Amygdala (tissue), 56 donors: ENCODE data around the gene PIK3C3.

ENCODE experiments used
- DNase-seq, 56 donors: peaks; one replicate each; lab custom pipeline; 2025; lab: John Stamatoyannopoulos, UW

PIK3C3 gene

DNA sequence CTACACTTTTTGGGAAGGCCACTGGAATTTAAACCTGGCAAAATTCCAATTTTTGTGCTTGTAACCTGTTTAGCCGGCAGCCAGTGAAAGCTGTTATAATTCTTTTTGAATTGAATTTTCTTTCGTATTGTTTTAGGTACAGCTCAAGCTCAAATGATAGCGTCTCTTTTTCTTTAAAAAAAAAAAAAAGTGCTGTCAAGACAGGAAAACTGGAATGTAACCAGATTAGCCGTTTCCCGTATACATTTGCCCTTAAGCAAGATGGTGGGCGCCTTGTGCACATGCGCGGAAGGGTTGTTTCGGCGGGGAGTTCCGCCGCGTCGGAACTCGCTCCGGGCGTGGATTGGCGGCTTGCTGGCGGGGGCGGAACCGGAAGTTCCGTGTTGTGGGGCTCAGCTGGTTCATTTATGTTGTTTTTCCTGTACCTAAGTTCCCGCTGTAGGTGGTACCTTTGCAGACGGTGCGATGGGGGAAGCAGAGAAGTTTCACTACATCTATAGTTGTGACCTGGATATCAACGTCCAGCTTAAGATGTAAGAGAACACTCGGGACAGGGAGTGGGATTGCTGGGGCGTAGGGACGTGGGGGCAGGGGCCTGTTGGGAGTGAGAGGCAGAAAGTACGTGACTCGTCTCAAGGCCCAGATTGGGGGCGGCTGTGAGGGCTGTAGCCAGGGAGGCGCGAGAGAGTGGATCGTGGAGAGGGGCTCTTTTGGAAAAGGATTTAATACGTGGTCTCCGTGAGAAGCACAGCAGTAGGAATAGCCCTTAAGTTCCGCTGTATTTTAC is at the start of gene PIK3C3:
PIK3C3 (plus strand) TSS at position 408 of the 787 bp plus-strand sequence; CDS start at position 466, 58 bp downstream.
- DNase-seq, result peak; percentile 56 to 96 (median 88)

DNA sequence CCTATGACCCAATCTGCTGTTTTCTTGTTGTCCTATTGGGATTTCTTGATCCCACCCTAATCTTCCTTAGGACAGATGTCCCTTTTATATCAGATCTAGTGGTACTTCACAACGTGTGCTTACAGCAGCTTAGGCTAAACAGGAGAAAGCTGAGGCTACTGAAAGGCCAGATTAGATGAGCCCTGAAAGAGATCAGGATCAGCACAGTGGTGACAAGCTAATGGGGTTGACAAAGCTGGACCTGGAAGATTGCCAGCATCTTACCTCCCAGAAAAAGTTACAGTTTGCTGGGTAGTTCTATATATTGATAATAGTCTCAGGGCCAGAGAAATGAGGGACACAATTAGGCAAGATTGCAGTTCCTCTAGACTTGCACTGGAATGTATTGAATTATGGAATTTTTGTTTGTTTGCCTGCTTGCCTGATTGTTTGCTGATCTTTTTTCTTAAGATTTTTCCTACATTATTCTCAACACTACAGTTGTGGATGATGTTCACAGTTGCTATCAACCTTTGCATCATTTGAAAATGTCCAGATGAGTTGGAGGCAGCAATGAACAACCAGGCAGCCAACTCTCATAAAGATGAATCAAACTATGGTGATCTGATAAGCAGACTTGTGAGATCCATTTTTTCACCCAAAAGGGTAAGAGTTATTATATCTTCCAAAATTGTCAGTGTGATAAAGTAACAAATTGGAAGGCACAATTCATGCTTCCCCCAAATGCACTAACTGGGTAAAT is 49.1 kb upstream of the PIK3C3 start:
- no peak for DNase-seq

DNA sequence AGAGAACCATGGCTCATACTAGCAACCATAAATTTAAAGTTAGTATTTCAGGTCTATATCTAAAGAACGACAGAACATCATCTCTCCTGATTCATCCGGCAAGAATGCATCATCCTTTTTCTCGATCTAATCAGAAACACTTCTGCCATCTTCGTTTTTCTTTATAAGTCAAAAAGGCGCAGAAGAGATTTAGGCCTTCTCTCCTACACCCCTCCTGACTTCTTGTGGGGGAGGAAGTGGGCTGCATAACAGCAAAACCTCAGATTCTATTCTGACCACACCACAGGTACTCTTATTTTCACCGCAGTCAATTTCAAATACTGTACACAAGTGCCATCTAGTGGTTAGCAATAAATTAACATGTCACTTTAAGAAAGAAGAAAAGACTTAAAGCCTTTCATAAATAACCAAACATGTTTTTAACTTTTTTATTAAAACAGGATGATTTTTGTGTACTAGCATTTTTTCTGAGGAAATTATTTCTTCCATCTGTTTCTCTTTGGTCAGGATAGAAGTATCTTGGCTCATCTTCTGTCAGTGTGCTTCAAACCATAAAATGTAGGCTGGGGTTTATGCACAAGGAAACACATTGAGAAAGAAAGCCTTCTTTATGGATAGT is 48.4 kb upstream of the PIK3C3 start:
- DNase-seq, result peak in 1 of 56 donors; percentile 29

DNA sequence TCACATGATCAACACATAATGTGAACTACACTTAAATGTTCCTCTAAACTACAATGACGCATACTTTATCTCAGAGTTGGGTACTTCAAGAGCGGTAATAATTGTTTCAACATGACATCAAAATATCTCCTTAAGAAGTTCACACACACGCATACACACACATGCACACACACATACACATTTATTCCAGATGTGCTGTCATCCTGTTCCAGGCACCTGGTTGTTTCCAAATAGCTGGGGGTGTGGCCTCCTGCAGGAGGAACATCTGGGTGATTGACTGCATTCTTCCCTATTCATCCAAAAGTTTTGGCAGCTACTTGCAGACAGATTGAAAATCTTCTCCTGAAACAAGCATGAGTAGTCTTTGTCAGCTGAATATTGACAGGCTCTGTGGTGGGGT is 37.9 kb upstream of the PIK3C3 start:
- no peak for DNase-seq

DNA sequence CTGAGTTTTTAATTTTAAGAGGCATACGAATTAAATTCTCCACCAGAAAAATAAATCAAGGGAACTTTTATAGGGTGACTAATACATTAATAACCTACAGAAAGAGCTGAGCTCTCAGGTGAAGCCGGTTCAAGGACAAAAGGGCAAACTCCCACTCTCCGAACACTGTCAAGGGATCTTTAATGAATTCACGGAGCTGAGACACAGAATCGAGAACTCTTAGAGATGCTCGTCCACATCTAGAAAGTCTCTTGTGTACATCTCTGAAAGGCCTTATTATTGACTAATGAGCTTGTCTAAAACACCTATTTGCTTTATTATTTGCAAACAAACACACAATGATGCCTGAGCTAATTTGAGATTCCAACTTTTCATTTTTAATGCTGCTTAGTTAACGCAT is 33.3 kb upstream of the PIK3C3 start:
- DNase-seq, result no peak

DNA sequence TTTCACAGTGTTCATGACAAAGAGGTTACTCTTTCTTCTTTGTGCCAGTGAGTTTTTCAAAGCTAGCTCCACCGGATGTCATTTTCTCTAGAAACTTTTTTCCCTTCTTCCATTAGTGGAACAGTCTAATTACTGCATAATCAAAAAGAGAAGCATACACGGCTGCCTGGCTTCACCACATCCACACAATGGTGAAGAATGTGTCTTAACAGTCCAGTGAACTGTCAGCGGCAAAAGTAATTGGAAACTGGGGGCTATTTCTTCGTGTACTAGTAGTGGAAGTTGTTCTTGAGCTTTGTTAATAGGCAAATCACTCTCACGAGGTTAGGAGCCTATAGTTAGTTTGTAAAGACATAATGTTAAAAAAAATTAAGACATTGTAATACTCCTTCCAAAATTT is 32.9 kb upstream of the PIK3C3 start:
- no peak for DNase-seq

DNA sequence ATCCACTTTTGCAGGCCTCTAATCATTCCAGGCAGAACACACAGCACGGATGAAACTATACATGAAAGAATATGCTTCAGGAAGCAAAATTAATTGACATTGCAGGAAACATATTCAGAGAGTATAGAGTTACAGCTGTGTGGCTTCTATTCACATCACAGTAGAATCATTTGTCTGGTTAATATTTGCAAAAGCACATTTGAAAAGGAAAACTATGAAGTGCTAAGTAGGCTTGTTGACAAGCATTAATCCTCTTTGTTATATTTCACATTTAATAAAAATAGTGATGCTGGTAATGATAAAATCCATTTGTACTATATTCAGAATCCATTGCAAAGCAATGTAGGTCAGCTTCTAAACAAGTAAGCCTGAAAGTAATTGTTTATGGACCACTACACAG is 32.2 kb upstream of the PIK3C3 start:
- DNase-seq, result no peak

DNA sequence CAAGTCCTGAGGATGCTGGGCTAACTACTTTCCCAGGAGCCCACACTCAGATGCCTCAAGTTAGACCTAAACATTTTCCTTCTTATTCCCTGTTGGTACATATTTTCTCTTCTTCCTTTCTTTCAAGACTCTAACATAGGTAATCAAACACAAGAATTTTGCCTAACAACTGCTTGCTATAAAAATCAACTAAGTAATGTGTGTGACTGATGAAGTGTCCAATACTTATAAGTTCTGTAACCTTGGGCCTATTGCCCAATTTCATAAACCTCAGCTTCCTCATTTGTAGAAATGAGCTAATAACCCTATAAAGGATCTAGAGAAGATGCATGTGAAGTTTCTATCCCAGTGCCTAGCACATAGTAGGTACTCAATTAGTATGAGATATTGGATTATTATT is 31.6 kb upstream of the PIK3C3 start:
- DNase-seq, result no peak

DNA sequence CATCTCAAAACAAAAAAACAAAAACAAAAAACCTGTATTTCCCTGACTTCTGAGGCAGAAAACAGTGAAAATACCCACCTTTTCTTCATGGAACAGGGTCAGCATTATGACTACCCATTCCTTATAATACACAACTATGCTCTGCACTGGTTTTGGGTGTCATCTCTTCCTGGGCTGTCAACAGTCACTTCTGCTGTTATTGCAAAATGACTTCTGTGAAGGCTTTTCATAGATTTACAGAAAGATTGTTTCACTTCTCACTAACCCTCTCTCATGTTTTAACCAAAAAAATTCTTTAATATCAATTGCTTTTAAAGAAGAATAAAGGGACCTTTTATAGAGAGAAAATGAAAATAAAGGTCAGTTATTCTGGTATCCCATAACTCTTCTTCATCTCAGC is 26.5 kb upstream of the PIK3C3 start:
- no peak for DNase-seq

DNA sequence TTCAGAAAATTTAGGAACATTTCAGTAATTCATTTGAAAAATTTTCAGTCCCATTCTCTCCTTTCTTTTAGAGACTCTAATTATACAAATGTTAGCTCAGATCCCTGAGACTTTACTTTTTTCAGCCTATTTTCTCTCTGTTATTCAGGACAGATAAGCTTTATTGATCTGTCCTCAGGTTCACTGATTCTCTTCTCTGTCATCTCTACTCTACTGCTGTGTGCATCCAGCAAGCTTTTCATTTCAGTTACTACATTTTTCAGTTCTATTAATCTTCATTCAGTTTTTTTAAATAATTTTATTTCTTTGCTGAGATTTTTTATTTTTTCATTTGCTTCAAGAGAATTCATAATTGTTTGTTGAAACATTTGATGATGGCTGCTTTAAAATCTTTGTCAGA is 22.1 kb upstream of the PIK3C3 start:
- no peak for DNase-seq

DNA sequence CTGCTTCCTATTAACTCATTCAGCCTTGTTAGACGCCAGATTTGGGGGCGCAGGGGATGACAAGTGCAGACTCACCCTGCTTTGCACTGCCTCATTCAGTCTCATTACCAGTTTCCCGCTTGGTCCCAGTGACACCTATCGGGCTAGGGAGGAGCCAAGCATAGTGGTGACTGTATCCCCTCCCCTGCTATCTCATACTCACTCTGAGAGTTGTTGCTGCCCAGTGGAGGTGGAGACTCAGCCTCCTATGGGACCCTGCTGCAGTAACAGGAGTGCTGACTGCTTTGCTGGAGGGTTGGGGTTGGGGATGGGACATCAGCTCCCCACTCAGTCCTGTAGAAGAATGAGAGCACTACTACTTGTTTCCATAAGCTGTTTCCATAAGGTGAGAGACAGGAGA is 21.3 kb upstream of the PIK3C3 start:
- no peak for DNase-seq

DNA sequence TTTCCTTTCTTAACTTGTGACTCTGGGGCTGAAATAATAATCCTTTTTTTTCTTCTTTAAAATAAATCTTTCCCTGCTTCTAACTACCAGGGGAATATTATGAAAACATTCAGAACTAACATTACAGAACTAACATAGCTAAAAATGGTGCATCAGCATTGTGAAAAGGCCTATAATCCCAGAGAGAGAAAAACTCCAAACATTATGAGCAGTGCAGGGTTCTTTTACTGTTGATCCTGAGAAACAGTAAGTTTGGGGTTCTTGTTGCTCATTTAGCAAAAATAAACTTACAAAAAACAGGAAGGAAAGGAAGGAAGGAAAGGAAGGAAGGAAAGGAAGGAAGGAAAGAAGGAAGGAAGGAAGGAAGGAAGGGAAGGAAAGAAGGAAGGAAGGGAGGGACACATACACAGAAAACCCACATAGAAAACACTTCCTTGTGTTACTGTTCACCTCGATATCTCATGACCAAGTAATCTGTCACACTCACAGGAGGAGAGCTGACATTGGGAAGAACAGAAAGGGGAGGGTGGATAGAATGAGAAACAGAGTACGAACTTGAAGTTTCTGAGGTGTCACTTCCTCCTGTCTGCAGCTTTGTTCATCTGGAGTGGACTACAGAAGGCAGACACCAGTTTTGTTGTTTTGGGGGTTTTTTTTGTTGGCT is 18.4 kb upstream of the PIK3C3 start:
- no peak for DNase-seq

DNA sequence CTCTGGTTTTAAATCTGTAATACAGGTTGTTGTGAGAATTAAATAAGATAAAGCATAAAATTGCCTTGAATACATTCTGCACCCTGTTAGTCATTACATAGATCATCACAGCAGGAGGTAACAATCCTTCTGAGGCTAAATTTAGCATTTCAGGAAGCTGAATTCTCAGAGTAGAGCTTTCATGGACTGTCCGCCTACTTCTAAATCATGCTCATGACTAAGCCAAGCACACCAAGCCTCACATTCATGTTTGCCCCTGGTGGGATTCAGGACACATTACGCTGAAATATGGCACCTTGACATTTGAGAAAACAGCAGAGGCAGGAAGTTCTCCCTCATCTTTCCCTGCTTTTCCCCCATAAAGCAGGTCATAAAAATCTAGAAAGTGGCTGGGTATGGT is 16.6 kb upstream of the PIK3C3 start:
- DNase-seq, result no peak

DNA sequence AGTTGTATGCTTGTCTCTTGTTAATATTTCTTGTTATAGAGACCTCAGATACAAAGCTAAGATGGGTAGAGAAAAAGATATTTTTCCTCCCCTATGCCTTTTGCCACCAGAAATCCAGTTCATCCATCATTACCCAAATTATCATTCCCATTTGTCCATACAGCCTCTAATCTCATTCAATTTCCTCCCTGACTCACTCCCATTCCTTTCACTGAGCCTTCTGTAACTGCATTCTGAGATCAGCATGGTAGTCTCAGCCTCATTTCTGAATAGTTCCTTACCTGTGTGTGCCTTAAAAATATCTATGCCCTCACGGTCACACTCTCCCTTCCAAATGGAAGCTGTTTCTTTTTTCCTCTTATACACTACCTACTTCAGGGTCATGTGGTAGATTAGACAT is 15.7 kb upstream of the PIK3C3 start:
- DNase-seq, result no peak

DNA sequence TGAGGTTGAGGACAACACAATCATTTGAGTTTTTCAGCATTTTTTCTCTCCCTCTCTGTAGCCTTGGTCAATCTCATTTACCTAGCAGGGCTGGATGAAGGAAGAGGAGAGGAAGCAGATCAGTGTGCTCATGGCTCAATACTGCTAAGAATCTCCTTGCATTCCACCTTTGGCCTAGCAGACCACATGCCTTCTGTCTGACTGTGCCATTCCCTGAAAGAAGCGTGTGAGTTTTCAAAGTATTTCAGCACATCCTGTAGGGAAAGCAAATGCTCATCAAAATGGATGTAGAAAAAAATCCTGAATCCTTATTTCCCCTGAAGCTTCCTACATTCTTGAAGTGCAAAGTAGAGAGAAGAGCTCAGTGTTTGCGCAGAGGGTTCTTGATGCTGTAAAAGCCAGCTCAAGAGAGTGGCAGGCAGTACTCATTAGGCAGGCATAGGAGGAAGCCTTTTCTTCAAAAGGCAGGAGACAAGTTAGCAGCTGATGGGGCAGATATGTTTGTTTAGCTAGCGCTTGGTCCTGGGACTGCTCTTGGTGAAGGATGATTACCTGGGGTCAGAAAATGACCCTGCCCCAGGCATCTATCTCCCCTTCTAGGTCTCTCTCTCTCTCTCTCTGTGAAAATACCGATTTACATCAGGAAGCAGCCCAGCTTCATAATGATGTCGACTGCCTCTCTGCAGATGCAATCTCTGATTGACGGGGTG is 14.4 kb upstream of the PIK3C3 start:
- DNase-seq, result no peak

DNA sequence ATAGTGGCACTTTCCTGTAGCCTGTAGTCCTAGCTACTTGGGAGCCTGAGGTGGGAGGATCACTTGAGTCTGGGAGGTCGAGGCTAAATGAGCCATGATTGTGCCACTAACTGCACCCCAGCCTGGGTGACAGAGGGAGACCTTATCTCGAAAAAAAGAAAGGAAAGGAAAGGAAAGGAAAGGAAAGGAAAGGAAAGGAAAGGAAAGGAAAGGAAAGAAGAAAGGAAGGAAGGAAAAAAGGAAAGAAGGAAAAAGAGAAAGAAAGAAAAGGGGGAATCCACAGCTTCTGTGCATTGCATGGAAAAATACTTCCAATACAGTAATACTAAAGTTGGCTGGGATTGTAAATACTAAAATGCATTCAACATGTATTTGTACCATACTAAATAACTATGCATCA is 12.8 kb upstream of the PIK3C3 start:
- DNase-seq, result no peak

DNA sequence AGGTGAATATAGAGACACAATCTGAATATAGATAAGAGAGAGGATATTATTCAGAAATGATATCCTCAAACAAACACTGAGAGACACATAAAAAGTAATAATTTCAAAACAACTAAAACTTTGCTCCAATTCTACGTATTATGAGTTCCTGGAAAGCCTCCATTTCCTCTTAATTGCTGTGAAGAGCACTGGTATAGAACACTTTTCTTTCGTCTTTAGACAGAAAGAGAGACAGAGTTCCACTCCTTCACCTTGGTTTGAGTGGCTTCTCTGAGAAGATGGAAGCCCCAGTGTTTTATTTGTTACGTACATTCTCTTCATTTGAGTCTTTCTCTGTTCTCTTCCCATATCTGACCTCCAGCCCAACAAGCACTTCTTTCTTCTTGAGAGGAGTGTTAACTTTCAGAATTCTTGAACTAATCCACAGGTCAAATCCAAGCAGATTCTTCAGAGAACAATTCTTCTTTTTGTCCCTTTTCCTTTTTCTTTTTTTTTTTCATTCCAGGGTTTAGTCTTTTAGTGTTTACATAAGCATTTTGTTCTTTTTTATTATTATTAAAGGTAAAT is 6.4 kb upstream of the PIK3C3 start:
- DNase-seq, result no peak

DNA sequence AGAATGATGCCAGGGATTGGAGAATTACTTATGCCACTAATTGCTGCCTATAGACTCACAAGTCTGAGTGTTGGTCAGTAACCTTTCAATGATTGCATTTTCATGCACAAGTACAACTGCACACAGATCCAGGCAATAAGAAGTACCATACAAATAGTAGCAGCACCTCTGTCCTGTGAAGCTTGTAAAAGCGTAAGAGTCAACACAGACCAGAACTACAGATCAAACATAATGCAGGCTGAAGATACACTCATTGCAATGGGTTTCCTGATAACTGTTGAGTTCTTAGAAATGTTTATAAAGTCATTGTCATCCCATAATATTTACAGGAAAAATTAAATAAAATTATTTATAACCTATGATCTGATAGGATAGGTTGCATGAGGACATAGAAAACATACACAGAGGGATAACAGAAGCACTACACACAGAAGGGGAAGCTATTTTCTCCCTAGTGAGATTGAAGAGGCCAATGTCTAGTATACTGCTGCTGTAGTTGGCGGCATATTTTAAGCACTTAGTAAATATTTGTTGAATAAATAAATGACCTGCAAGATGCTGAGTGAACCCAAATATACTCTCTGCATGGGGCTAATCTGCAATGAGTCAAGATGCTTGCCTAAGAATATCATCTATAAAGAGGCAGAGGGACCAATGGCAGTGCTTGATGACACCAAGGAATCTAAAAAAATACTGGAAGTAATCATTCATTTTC is 5.7 kb upstream of the PIK3C3 start:
- DNase-seq, result no peak

DNA sequence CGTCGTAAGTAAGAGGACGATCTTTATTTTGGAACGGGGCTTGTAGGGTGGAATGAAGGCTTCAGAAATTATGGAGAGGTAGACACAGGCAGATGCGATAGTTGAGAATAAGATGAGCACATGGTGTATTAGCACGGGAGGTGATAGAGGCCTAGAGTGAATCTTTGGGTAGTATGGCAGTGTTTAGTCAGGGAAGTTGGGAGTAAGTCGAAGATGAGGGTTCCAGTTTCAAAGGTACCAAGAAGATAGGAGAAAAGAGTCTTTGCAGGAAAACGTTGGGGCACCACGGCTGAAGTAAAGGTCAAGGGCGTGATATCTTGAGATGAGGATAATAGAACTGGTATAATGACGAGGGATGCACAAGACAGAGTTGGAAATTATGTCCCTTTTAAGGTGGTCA is 654 bp downstream of the PIK3C3 start:
- no peak for DNase-seq

DNA sequence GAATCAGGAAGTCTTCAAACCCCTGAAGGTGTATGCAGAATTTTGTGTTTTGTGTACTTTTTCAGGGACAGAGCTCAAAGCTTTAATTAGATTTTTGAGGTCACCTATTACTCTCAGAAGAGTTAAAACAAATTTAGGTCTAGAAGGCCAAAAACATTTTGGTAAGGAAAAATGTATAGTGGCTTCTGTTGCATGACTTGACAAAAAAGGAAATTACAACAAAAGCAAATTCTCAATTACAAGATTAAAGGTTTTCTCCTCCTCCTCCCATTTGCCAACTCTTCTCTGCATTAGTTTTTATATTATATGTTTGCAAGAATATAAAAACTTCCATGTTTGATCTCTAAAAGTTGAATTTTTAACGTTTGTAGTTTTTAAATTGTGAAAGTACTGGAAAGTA is 4.0 kb downstream of the PIK3C3 start:
- DNase-seq, result no peak
